22Rv1 (cell line): ENCODE measurements around the gene STXBP6.

Source experiments
- ZFX ChIP-seq: fragments of 450-650 bp; IDR thresholded peaks from 2 replicates; pipeline ENCODE4 v1.6.1; 2017; ENCODE audit warnings: antibody characterized with exemption, borderline replicate concordance
- TF ChIP-seq, protein P1 (sequence below): fragments of 450-650 bp; IDR thresholded peaks from 2 replicates; pipeline ENCODE4 v1.5.1; 2017; ENCODE audit warnings: mild to moderate bottlenecking

DNA sequence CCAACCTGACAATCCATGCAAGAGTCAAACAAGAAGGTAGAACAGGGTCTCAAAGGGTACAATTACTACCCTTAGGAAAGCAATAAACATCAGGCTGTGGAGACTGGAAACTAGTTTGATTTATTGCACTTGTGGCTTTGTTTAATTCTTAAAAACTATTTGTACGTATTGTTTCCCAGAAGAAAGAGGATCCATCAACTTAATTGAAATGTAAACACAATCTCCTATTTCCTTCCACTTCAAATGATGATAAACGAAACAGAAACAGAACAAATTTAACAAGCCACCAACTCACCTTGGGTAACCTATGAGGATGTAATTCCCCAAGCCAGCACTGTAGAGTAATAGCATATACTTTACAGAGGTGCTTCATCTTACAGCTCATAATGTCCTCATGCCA, 8.0 kb downstream of the STXBP6 start:
- TF ChIP-seq, protein P1, sequence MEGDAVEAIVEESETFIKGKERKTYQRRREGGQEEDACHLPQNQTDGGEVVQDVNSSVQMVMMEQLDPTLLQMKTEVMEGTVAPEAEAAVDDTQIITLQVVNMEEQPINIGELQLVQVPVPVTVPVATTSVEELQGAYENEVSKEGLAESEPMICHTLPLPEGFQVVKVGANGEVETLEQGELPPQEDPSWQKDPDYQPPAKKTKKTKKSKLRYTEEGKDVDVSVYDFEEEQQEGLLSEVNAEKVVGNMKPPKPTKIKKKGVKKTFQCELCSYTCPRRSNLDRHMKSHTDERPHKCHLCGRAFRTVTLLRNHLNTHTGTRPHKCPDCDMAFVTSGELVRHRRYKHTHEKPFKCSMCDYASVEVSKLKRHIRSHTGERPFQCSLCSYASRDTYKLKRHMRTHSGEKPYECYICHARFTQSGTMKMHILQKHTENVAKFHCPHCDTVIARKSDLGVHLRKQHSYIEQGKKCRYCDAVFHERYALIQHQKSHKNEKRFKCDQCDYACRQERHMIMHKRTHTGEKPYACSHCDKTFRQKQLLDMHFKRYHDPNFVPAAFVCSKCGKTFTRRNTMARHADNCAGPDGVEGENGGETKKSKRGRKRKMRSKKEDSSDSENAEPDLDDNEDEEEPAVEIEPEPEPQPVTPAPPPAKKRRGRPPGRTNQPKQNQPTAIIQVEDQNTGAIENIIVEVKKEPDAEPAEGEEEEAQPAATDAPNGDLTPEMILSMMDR: no peak
- no peak for TF ChIP-seq ZFX
